ENCODE measurements around the gene MYO5A.
"Not testable (repeated sequence)": the region's sequence is repeated elsewhere in the genome, so short reads cannot be mapped to it uniquely, and the experiment has no call there.

Gene MYO5A

DNA sequence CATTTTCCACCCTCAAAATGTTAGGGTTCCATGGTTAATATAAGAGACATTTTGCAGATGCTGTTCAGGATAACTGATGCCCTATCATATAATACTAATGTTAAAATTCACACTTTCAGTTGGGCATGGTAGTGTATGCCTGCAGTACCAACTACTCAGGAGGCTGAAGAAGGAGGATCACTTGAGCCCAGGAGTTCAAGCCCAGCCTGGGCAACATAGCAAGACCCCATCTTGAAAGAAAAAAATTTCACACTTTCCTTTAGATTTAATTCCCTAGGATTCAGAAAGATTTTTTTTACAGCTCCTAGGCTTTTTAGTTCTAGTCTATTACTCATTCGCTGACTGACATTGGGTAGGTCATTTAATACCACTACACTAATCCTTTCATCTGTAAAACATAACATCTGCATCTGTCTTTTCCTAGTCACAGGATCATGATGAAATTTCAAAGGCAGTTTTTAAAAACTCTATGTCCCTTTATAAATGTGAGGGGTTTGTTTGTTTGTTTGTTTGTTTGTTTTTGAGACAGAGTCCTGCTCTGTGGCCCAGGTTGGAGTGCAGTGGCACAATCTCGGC lies 103.7 kb downstream of the MYO5A start:
- in situ Hi-C loops (cut with MboI; ENCODE audit: low sequenced_read_pairs) = no loop called here

DNA sequence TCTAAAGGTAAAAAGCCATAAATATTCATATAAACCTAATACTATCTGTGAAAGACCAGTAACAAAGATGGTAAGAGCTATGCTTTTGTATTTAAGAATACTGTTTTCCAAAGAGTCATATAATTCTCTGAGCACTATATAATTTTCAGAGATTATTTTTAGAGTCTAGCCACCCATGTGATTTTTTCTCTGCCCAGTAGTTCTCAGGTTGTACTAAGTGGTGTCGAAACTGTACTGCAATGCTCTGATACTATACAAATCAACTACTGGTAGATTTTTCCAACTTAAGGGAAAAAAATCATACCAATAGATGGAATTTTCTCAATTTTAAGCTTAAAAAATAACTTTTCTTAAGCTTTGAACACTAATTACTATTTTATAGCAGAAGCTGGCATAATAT lies 104.8 kb downstream of the MYO5A start:
- in situ Hi-C loops (cut with MboI; ENCODE audit: low sequenced_read_pairs) = no loop called here

- in situ Hi-C loops (cut with MboI; ENCODE audit: low sequenced_read_pairs) = no loop called here
These were observed 106.7 kb downstream of the MYO5A start for GRCh38 chr15:52422001-52422400.

GRCh38 chr15:52421029-52421428 lies 107.7 kb downstream of the MYO5A start:
- in situ Hi-C loops (cut with MboI; ENCODE audit: low sequenced_read_pairs) = no loop called here

GRCh38 chr15:52419494-52419893 lies 109.2 kb downstream of the MYO5A start:
- in situ Hi-C loops (cut with MboI; ENCODE audit: low sequenced_read_pairs) = no loop called here

DNA sequence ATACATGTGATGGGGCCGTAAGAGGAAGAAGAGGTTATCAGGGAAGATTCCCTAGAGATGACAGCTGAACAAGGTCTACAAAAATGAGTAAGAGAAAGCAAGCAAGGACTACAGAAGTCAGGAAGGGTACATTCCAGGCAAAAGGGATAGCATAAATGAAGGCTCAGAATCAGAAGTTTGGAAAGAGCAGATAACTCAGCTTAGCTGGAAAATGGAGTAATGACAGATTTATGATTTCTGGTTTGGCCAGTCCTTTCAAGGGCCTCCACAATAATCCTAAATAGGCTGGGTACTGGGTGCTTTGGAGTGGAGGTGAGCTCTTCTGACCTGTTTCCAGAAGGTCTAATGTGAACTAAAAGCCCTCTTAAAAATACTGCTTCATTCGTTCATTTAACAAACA lies 110.7 kb downstream of the MYO5A start:
- in situ Hi-C loops (cut with MboI; ENCODE audit: low sequenced_read_pairs) = no loop called here

GRCh38 chr15:52417521-52417920 lies 111.2 kb downstream of the MYO5A start:
- in situ Hi-C loops (cut with MboI; ENCODE audit: low sequenced_read_pairs) = no loop called here

- in situ Hi-C loops (cut with MboI; ENCODE audit: low sequenced_read_pairs) = not testable (repeated sequence)
These were observed 112.1 kb downstream of the MYO5A start for GRCh38 chr15:52416566-52416965.

- in situ Hi-C loops (cut with MboI; ENCODE audit: low sequenced_read_pairs) = no loop called here
These were observed 113.1 kb downstream of the MYO5A start for GRCh38 chr15:52415628-52416027.

- in situ Hi-C loops (cut with MboI; ENCODE audit: low sequenced_read_pairs) = no loop called here
These were observed 113.7 kb downstream of the MYO5A start for GRCh38 chr15:52414936-52415335.

DNA sequence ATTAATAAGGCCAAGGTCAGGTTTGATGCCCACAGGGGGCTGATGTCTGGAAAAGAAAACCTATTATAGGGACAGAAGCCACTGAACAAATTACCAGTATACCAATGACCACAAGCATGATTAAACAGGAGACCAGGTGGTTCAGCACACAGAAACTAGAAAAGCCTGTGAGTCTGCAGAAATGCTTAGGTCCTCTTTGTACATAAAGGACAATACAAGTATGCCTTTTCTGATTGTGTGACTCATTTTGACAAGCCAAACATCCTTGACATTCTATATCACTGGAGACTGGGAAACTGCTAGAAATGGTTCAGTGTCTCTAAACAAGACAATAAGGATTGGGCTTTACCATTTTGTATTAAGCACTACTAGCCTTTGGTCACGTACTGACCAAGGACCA lies 119.9 kb downstream of the MYO5A start:
- in situ Hi-C loops (cut with MboI; ENCODE audit: low sequenced_read_pairs) = no loop called here

DNA sequence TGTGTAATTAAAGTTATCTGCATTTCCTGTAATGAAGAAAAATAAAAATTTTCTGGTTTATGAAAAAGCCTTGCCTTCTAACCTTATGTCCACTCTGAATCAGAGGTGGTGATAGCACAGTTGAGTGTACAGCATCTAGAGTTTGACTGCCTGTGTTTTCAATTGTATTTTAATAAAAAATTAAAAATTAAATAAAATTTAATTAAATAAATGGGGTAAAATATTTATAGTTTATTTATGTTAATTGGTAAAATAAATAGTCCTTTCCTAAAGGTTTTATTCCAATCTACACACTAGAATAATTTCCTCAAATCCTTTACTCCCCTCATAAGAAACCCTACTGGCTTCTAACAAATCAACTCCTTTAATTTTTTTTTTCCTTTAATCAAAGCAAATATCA lies 121.3 kb downstream of the MYO5A start:
- in situ Hi-C loops (cut with MboI; ENCODE audit: low sequenced_read_pairs) = no loop called here

- in situ Hi-C loops (cut with MboI; ENCODE audit: low sequenced_read_pairs) = no loop called here
These were observed 122.1 kb downstream of the MYO5A start for GRCh38 chr15:52406601-52407000.

GRCh38 chr15:52405856-52406255 lies 122.8 kb downstream of the MYO5A start:
- in situ Hi-C loops (cut with MboI; ENCODE audit: low sequenced_read_pairs) = no loop called here

DNA sequence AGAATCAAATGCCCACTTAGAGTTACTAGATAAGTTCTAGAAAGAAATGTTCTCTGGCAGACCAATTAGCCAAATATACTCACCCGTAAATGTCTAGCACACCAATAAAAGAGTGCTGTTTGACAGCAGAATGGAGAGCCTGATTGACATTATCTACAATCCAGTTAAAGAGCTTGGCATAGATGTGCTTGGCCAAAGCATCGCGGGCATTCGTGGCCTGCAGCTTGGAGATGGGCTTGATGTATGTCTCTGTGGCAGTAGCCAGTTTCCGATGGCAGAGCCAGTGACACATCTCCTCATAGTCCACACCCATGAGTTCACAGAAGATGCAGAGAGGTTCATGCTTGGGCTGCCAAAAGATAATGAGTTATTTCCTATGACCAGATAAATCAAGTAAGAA lies 131.6 kb downstream of the MYO5A start:
- in situ Hi-C loops (cut with MboI; ENCODE audit: low sequenced_read_pairs) = no loop called here

DNA sequence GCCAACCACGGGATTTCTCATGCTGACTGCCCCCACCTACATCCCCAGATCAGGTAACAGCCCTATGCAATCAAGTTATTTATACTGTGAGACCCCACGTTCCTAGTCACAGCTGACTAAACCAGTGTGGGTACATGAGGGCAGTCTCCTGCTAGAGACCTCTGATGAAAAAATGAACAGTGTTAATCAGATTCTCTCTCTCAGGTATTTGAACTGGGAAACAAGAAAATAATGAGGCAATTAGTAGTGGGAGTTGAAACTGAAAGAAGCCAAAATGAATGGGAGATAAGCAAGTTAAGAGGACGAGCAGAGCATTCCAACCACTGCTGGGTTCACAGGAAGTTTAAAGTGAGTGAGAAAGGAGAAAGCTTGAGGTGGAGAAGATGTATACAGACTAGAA lies 134.6 kb downstream of the MYO5A start:
- in situ Hi-C loops (cut with MboI; ENCODE audit: low sequenced_read_pairs) = no loop called here

- in situ Hi-C loops (cut with MboI; ENCODE audit: low sequenced_read_pairs) = no loop called here
These were observed 136.5 kb downstream of the MYO5A start for GRCh38 chr15:52392008-52392687.

GRCh38 chr15:52391069-52391468 lies 137.6 kb downstream of the MYO5A start:
- in situ Hi-C loops (cut with MboI; ENCODE audit: low sequenced_read_pairs) = no loop called here

- in situ Hi-C loops (cut with MboI; ENCODE audit: low sequenced_read_pairs) = no loop called here
These were observed 143.0 kb downstream of the MYO5A start for GRCh38 chr15:52385670-52386069.

DNA sequence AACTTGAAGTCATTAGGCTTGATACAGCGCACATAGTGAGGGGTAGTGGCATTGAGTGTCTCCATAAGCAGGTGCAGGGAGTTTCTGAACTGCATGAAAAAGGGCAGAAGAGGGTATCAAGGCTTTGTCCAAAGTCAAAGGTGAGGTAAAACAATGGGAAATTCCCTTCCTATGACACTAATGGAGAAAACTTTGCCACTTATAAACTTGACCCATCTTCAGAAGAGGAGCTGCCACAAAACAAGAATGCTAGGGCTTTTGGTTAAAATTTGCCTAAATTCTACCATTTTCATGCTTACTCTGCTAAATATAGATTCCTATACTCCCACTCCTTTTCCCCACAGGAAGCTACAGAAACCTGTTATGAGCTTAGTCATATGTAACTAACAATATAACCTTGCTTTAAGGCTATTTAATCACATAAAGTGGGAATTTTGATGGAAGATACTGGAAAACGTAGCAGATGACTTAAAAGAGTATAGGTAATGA lies 145.5 kb downstream of the MYO5A start:
- in situ Hi-C loops (cut with MboI; ENCODE audit: low sequenced_read_pairs) = no loop called here

GRCh38 chr15:52382647-52383046 lies 146.0 kb downstream of the MYO5A start:
- in situ Hi-C loops (cut with MboI; ENCODE audit: low sequenced_read_pairs) = no loop called here

GRCh38 chr15:52379395-52380106 lies 149.1 kb downstream of the MYO5A start:
- in situ Hi-C loops (cut with MboI; ENCODE audit: low sequenced_read_pairs) = no loop called here
